Measurements from ENCODE around the gene ATP1B3. TPM values are rescaled to one million over a fixed set of nuclear protein-coding genes. Genes with fewer than 3 reads are reported as not detected.

The ATP1B3 gene
- total and polyA plus RNA-seq, 9 of the 15 experiments (the other 6 are each of a cell fraction or from before 2014, with no cell fraction given): 48.3 to 202 (median 123) TPM

- TF ChIP-seq ZMIZ1 (IDR thresholded peaks at IDR 0.05; ENCODE audit: low read depth in 2 of 2, low read length in 2 of 2) (no peak), ZNF41 (CRISPR knock-in tag; conservative IDR thresholded peaks at IDR 0.05) (no peak), CBX3 (IDR thresholded peaks at IDR 0.05; ENCODE audit: borderline replicate concordance in 1 of 2, low read length in 2 of 2) (no peak), PRMT5 (CRISPR knock-in tag; IDR thresholded peaks at IDR 0.05) (no peak), SRSF9 (IDR thresholded peaks at IDR 0.05; ENCODE audit: borderline replicate concordance, low read depth, low read length) (no peak), ZKSCAN8 (CRISPR knock-in tag; IDR thresholded peaks at IDR 0.05) (0 out of 2 replicates have a peak, but pooled peaks have one; percentile 8), BCLAF1 (IDR thresholded peaks at IDR 0.05; ENCODE audit: borderline replicate concordance in 1 of 2, control insufficient read depth in 1 of 2, low read depth in 2 of 2, low read length in 1 of 2) (no peak), STAG1 (CRISPR knock-in tag; IDR thresholded peaks at IDR 0.05; ENCODE audit: borderline replicate concordance) (no peak), HEY1 (CRISPR knock-in tag; IDR thresholded peaks at IDR 0.05; ENCODE audit: borderline replicate concordance) (no peak)
Observed at GRCh38 chr3:141860766-141861513, 15.5 kb upstream of the ATP1B3 start (continued).
